ENCODE measurements around the gene LAMTOR4. TPM values are rescaled to one million over a fixed set of nuclear protein-coding genes. Genes with fewer than 3 reads are reported as not detected.

Gene LAMTOR4
- 49.4 and 54.0 TPM in 2 replicates for total RNA-seq (2014; rRNA removed; shearing (Covaris generic))
- 92.2 and 96.7 TPM in 2 replicates for polyA plus RNA-seq (2016; fragmentation: Nextera tagmentation; extraction: Ambion mirVana)

- Histone ChIP-seq H3F3A (ENCODE audit: insufficient read depth) (peaks cover 11% of the 10 kb centered on the region), H3K4me3 (peak within 1 kb of the TSS; percentile 92), H3K9me3 (ENCODE audit: low read depth) (no peaks in the 10 kb centered on the region), H3K4me1 (ENCODE audit: insufficient read depth) (peaks cover 12% of the 10 kb centered on the region; the same call in 1 of the 2 replicates), H4K20me1 (ENCODE audit: insufficient read depth) (no peaks in the 10 kb centered on the region), H3K27me3 (replicated peaks; ENCODE audit: insufficient read depth) (no peaks in the 10 kb centered on the region), H2AFZ (peak within 1 kb of the TSS; percentile 94), H3K27ac (peak within 1 kb of the TSS; percentile 13; the same call in 1 of the 2 replicates), H3K36me3 (ENCODE audit: low read depth) (no peaks in the 10 kb centered on the region), H3K79me2 (ENCODE audit: insufficient read depth) (peaks cover 28% of the 10 kb centered on the region), H3K4me2 (ENCODE audit: unreplicated experiment) (peak within 1 kb of the TSS; percentile 89), H3K9ac (peak within 1 kb of the TSS; percentile 87), H3K9me2 (ENCODE audit: insufficient read depth) (no peaks in the 10 kb centered on the region)
- in situ Hi-C loops (cut with MboI) = no loop called here
- DNase-seq = peak; percentile 100
- WGBS, 2 experiments (ENCODE audit: low coverage in 1 of 2, low lambda C conversion rate in 2 of 2, missing lambda C conversion rate in 2 of 2) = 1 to 3% methylated on average over 42 to 46 of the region's 46 CpGs
- TF ChIP-seq EZH2 (IDR thresholded peaks at IDR 0.05; ENCODE audit: insufficient read depth, poor library complexity, severe bottlenecking) (no peak), EZH2phosphoT487 (IDR thresholded peaks at IDR 0.05; ENCODE audit: insufficient read depth, low read depth) (no peak)
Measured at GRCh38 chr7:100148559-100149328, at the start of gene LAMTOR4. Gene LAMTOR4, plus strand, starts transcription at chr7:100148918. Its CDS starts 55 bp downstream, at chr7:100148973.

GRCh38 chr7:100099452-100099851, 49.3 kb upstream of the LAMTOR4 start:
- H3K9ac ChIP-seq = peak overlapping the region; percentile 86
- H3F3A ChIP-seq (ENCODE audit: insufficient read depth) = peaks cover 18% of the 10 kb centered on the region; the same call in 1 of the 2 replicates
- H3K27me3 ChIP-seq (replicated peaks; ENCODE audit: insufficient read depth) = no peaks in the 10 kb centered on the region
- peaks cover 5% of the 10 kb centered on the region; the same call in 1 of the 2 replicates for H3K4me1 ChIP-seq (ENCODE audit: insufficient read depth)
- in situ Hi-C loops (cut with MboI) = no loop called here
- no peaks in the 10 kb centered on the region for H4K20me1 ChIP-seq (ENCODE audit: insufficient read depth)
- TF ChIP-seq EZH2phosphoT487 (IDR thresholded peaks at IDR 0.05; ENCODE audit: insufficient read depth, low read depth) = no peak
- TF ChIP-seq EZH2 (IDR thresholded peaks at IDR 0.05; ENCODE audit: insufficient read depth, poor library complexity, severe bottlenecking) = no peak
- H3K27ac ChIP-seq = no peak overlapping the region
- 0 out of 2 replicates have a peak overlapping the region, but pooled peaks have one; percentile 61 for H2AFZ ChIP-seq
- no peaks in the 10 kb centered on the region for H3K9me3 ChIP-seq (ENCODE audit: low read depth)
- peak overlapping the region; percentile 99 for H3K4me2 ChIP-seq (ENCODE audit: unreplicated experiment)
- peak overlapping the region; percentile 94 for H3K4me3 ChIP-seq
- 83 to 88% methylated on average over 12 of the region's 12 CpGs for WGBS, 2 experiments (ENCODE audit: low coverage in 1 of 2, low lambda C conversion rate in 2 of 2, missing lambda C conversion rate in 2 of 2)
- peaks cover 40% of the 10 kb centered on the region for H3K36me3 ChIP-seq (ENCODE audit: low read depth)
- H3K9me2 ChIP-seq (ENCODE audit: insufficient read depth) = no peaks in the 10 kb centered on the region
- DNase-seq = no peak
- peaks cover 63% of the 10 kb centered on the region for H3K79me2 ChIP-seq (ENCODE audit: insufficient read depth)

GRCh38 chr7:100100420-100101015, 48.2 kb upstream of the LAMTOR4 start:
- H4K20me1 ChIP-seq (ENCODE audit: insufficient read depth) = no peaks in the 10 kb centered on the region
- peaks cover 9% of the 10 kb centered on the region; the same call in 1 of the 2 replicates for H3F3A ChIP-seq (ENCODE audit: insufficient read depth)
- in situ Hi-C loops (cut with MboI) = no loop called here
- H3K9me3 ChIP-seq (ENCODE audit: low read depth) = no peaks in the 10 kb centered on the region
- DNase-seq = peak; percentile 98
- peak overlapping the region; percentile 90 for H3K27ac ChIP-seq
- no peak for TF ChIP-seq EZH2phosphoT487 (IDR thresholded peaks at IDR 0.05; ENCODE audit: insufficient read depth, low read depth)
- TF ChIP-seq EZH2 (IDR thresholded peaks at IDR 0.05; ENCODE audit: insufficient read depth, poor library complexity, severe bottlenecking) = no peak
- H3K36me3 ChIP-seq (ENCODE audit: low read depth) = peaks cover 31% of the 10 kb centered on the region; the same call in 1 of the 2 replicates
- no peaks in the 10 kb centered on the region for H3K27me3 ChIP-seq (replicated peaks; ENCODE audit: insufficient read depth)
- no peaks in the 10 kb centered on the region for H3K9me2 ChIP-seq (ENCODE audit: insufficient read depth)
- peak overlapping the region; percentile 86 for H3K9ac ChIP-seq
- H3K4me1 ChIP-seq (ENCODE audit: insufficient read depth) = peaks cover 5% of the 10 kb centered on the region; the same call in 1 of the 2 replicates
- peaks cover 59% of the 10 kb centered on the region for H3K79me2 ChIP-seq (ENCODE audit: insufficient read depth)
- peak overlapping the region; percentile 61 for H2AFZ ChIP-seq
- peak overlapping the region; percentile 94 for H3K4me3 ChIP-seq
- 0 to 1% methylated on average over 43 to 61 of the region's 61 CpGs for WGBS, 2 experiments (ENCODE audit: low coverage in 1 of 2, low lambda C conversion rate in 2 of 2, missing lambda C conversion rate in 2 of 2)
- H3K4me2 ChIP-seq (ENCODE audit: unreplicated experiment) = peak overlapping the region; percentile 99
